ENCODE data around the gene NUP210. TPM values are rescaled to one million over a fixed set of nuclear protein-coding genes. Genes with fewer than 3 reads are reported as not detected.

The NUP210 gene
- total RNA-seq, 1 experiment from 2014 or later: 64.0 TPM

- no peak overlapping the region for H3K4me3 ChIP-seq (ENCODE audit: low read length)
- BruUV-seq (replicated peaks): no TSS peak
- no peaks in the 10 kb centered on the region for H3K9me2 ChIP-seq (replicated peaks; ENCODE audit: low read length)
- no peak overlapping the region for H3K9ac ChIP-seq (ENCODE audit: low read length)
- H3K36me3 ChIP-seq (ENCODE audit: low read depth, low read length): peaks cover 13% of the 10 kb centered on the region; the same call in 1 of the 2 replicates
- CTCF ChIA-PET: no interaction called here
- no peaks in the 10 kb centered on the region for H4K20me1 ChIP-seq (ENCODE audit: low read length)
- POLR2A ChIA-PET (ENCODE audit: unreplicated experiment): no interaction called here
- ATAC-seq (no peak), DNase-seq (no peak)
- no peaks in the 10 kb centered on the region for H3F3A ChIP-seq (ENCODE audit: low read length, unreplicated experiment)
- TF ChIP-seq CTCF (conservative IDR thresholded peaks at IDR 0.05; ENCODE audit: low read depth, low read length) (no peak), EZH2phosphoT487 (IDR thresholded peaks at IDR 0.05; ENCODE audit: borderline replicate concordance, low read length) (no peak), EZH2 (IDR thresholded peaks at IDR 0.05; ENCODE audit: low read length, unreplicated experiment) (no peak)
- intact Hi-C loops (cut with micrococcal nuclease): no loop called here
- H3K27me3 ChIP-seq (ENCODE audit: low read length): no peaks in the 10 kb centered on the region
- no peak overlapping the region for H3K4me2 ChIP-seq (ENCODE audit: low read length)
- no peaks in the 10 kb centered on the region for H3K9me3 ChIP-seq (ENCODE audit: low read length)
- H3K4me1 ChIP-seq (ENCODE audit: insufficient read depth, low read length): no peaks in the 10 kb centered on the region; the same call in 1 of the 2 replicates
- H3K79me2 ChIP-seq (ENCODE audit: low read length): no peaks in the 10 kb centered on the region
- no peak overlapping the region for H3K27ac ChIP-seq (ENCODE audit: low read length)
- H2AFZ ChIP-seq (ENCODE audit: low read length): no peak overlapping the region
These were observed 72.7 kb downstream of the NUP210 start for GRCh38 chr3:13347390-13347950.

GRCh38 chr3:13346481-13347389 lies 73.4 kb downstream of the NUP210 start:
- H3K27ac ChIP-seq (ENCODE audit: low read length): no peak overlapping the region
- ChIA-PET POLR2A (ENCODE audit: unreplicated experiment) (no interaction called here), CTCF (no interaction called here)
- ATAC-seq (no peak), DNase-seq (no peak)
- no peak overlapping the region for H3K4me2 ChIP-seq (ENCODE audit: low read length)
- peaks cover 7% of the 10 kb centered on the region; the same call in 1 of the 2 replicates for H3K36me3 ChIP-seq (ENCODE audit: low read depth, low read length)
- no peak overlapping the region for H2AFZ ChIP-seq (ENCODE audit: low read length)
- no peaks in the 10 kb centered on the region for H3F3A ChIP-seq (ENCODE audit: low read length, unreplicated experiment)
- no peak overlapping the region for H3K4me3 ChIP-seq (ENCODE audit: low read length)
- H4K20me1 ChIP-seq (ENCODE audit: low read length): no peaks in the 10 kb centered on the region
- no peaks in the 10 kb centered on the region for H3K9me2 ChIP-seq (replicated peaks; ENCODE audit: low read length)
- H3K4me1 ChIP-seq (ENCODE audit: insufficient read depth, low read length): no peaks in the 10 kb centered on the region
- intact Hi-C loops (cut with micrococcal nuclease): no loop called here
- no peak overlapping the region for H3K9ac ChIP-seq (ENCODE audit: low read length)
- TF ChIP-seq EZH2 (IDR thresholded peaks at IDR 0.05; ENCODE audit: low read length, unreplicated experiment) (no peak), CTCF (conservative IDR thresholded peaks at IDR 0.05; ENCODE audit: low read depth, low read length) (no peak), EZH2phosphoT487 (IDR thresholded peaks at IDR 0.05; ENCODE audit: borderline replicate concordance, low read length) (no peak)
- no peaks in the 10 kb centered on the region for H3K79me2 ChIP-seq (ENCODE audit: low read length)
- H3K9me3 ChIP-seq (ENCODE audit: low read length): no peaks in the 10 kb centered on the region
- BruUV-seq (replicated peaks): no TSS peak
- no peaks in the 10 kb centered on the region for H3K27me3 ChIP-seq (ENCODE audit: low read length)

- H3K36me3 ChIP-seq (ENCODE audit: low read depth, low read length): peaks cover 3% of the 10 kb centered on the region; the same call in 1 of the 2 replicates
- CTCF ChIA-PET: no interaction called here
These were observed 74.3 kb downstream of the NUP210 start for GRCh38 chr3:13345772-13346171.

More at GRCh38 chr3:13345772-13346171, 74.3 kb downstream of the NUP210 start:
- BruUV-seq (replicated peaks): no TSS peak
- POLR2A ChIA-PET (ENCODE audit: unreplicated experiment): no interaction called here
- Histone ChIP-seq H3F3A (ENCODE audit: low read length, unreplicated experiment) (no peaks in the 10 kb centered on the region), H3K79me2 (ENCODE audit: low read length) (no peaks in the 10 kb centered on the region), H4K20me1 (ENCODE audit: low read length) (no peaks in the 10 kb centered on the region), H3K4me2 (ENCODE audit: low read length) (no peak overlapping the region), H2AFZ (ENCODE audit: low read length) (no peak overlapping the region), H3K9me3 (ENCODE audit: low read length) (no peaks in the 10 kb centered on the region), H3K4me3 (ENCODE audit: low read length) (no peak overlapping the region), H3K9me2 (replicated peaks; ENCODE audit: low read length) (no peaks in the 10 kb centered on the region), H3K27me3 (ENCODE audit: low read length) (no peaks in the 10 kb centered on the region), H3K9ac (ENCODE audit: low read length) (no peak overlapping the region), H3K4me1 (ENCODE audit: insufficient read depth, low read length) (no peaks in the 10 kb centered on the region), H3K27ac (ENCODE audit: low read length) (no peak overlapping the region)
- intact Hi-C loops (cut with micrococcal nuclease): no loop called here
- no peak for DNase-seq
- no peak for TF ChIP-seq CTCF (conservative IDR thresholded peaks at IDR 0.05; ENCODE audit: low read depth, low read length)
- TF ChIP-seq EZH2 (IDR thresholded peaks at IDR 0.05; ENCODE audit: low read length, unreplicated experiment): no peak
- no peak for TF ChIP-seq EZH2phosphoT487 (IDR thresholded peaks at IDR 0.05; ENCODE audit: borderline replicate concordance, low read length)
- no peak for ATAC-seq
